Chondrocyte (in vitro differentiated cells): ENCODE measurements around the gene IRX3. TPM values are rescaled to one million over a fixed set of nuclear protein-coding genes. Genes with fewer than 3 reads are reported as not detected.

Experiments used
- DNase-seq: peaks from one replicate; pipeline ENCODE4 v3.0.0; 2021; ENCODE audit warnings: mixed read lengths, low spot score
- H3K27ac Mint-ChIP-seq: one replicate; pipeline ENCODE4 v1.8.0; 2021; ENCODE audit warnings: mild to moderate bottlenecking, moderate library complexity, mixed read lengths; ENCODE audit not compliant: unreplicated experiment
- H3K27me3 Mint-ChIP-seq: 2 replicates; pipeline ENCODE4 v1.8.0; 2021; ENCODE audit warnings: low read depth, mixed read lengths
- H3K36me3 Mint-ChIP-seq: 2 replicates; pipeline ENCODE4 v1.8.0; 2021; ENCODE audit warnings: low read depth, mixed read lengths
- H3K4me1 Mint-ChIP-seq: 2 replicates; pipeline ENCODE4 v1.8.0; 2021; ENCODE audit warnings: low read depth, mild to moderate bottlenecking, mixed read lengths
- H3K4me3 Mint-ChIP-seq: one replicate; pipeline ENCODE4 v1.8.0; 2021; ENCODE audit warnings: mild to moderate bottlenecking, moderate library complexity, mixed read lengths; ENCODE audit not compliant: unreplicated experiment
- H3K9me3 Mint-ChIP-seq: 2 replicates; pipeline ENCODE4 v1.8.0; 2021; ENCODE audit warnings: low read depth, mixed read lengths
- CTCF ChIP-seq: fragments of 200-600 bp; sonication (generic); IDR thresholded peaks from 2 replicates; pipeline ENCODE4 v1.5.0; 2021; ENCODE audit warnings: antibody characterized with exemption, mild to moderate bottlenecking, moderate library complexity
- total RNA-seq: library from RNA; stranded (reverse); gene quantifications from 3 replicates; pipeline ENCODE4 v1.2.1, GENCODE V29; 2021

Gene IRX3
- total RNA-seq, 1 donor from 2014 or later = 0.47 TPM

DNA sequence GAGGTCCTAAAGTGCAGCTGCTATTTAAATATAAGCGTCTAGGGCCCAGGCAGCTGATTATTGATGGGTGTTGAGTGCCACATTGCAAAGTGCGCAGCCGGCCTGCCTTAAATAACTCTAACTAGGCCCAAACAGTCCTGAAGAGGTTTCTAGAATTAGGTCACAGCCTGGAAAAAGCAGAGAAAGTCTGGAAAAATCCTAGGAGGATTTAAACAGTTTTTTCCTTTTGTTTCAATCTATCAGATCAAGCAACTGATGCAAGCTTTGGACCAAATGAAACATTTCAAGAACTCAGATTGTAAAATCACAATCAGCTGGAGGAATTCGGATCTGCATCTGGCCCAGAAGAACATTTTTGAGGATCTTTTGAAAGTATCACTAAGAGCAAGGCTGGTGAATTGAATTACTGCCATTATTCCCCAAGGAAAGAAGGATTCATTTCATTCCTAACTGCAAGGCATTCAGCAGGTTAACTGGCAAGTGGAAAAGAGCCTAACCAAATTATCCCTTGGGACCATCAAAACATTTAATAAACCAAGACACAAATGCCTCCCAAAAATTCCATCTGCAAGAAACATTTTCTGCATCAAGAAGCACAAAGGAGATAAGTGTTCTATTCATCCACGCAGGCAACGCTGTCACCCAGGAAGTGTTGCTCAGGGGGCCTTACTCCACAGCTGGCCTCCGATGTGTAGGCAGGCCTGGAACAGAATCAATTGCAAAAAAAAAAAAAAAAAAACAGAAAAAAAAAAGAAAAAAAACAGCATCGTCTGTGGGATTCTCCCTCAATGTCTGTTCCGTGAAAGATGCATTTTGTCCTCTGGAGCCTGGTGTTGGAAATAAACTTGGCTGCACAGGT, 46.1 kb downstream of the IRX3 start:
- no peak overlapping the region for H3K27ac Mint-ChIP-seq
- peaks cover 2% of the 10 kb centered on the region for H3K36me3 Mint-ChIP-seq
- peaks cover 3% of the 10 kb centered on the region for H3K9me3 Mint-ChIP-seq
- no peak for TF ChIP-seq CTCF
- DNase-seq = no peak
- H3K4me3 Mint-ChIP-seq = no peak overlapping the region
- H3K4me1 Mint-ChIP-seq = no peaks in the 10 kb centered on the region
- peaks cover 23% of the 10 kb centered on the region for H3K27me3 Mint-ChIP-seq

DNA sequence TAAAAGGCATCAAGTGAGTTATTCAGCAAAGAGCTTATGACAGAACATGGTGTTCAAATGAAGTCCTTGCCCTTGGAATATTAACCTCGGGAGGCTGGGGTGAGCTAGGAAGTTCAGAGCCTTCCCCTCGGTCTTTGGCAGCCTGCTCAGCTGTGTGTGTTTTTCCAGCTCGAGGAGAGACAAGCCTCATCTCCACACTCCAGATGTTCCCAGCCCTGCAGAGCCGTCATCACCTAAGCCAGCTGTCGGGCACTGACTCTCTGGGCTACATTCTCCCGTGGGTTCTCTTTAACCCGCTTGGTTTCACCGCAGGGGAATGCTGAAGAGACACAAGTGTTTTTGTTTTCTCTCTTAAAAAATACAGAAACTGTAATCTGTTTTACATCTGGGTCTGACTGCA, 47.1 kb downstream of the IRX3 start:
- DNase-seq = no peak
- H3K9me3 Mint-ChIP-seq = peaks cover 3% of the 10 kb centered on the region
- no peak overlapping the region for H3K27ac Mint-ChIP-seq
- no peaks in the 10 kb centered on the region for H3K4me1 Mint-ChIP-seq
- H3K4me3 Mint-ChIP-seq = no peak overlapping the region
- TF ChIP-seq CTCF = no peak
- peaks cover 2% of the 10 kb centered on the region for H3K36me3 Mint-ChIP-seq
- H3K27me3 Mint-ChIP-seq = peaks cover 22% of the 10 kb centered on the region

- no peak for TF ChIP-seq CTCF
- Mint-ChIP-seq H3K9me3 (peaks cover 3% of the 10 kb centered on the region), H3K4me1 (no peaks in the 10 kb centered on the region), H3K4me3 (no peak overlapping the region), H3K27ac (no peak overlapping the region), H3K36me3 (peaks cover 2% of the 10 kb centered on the region), H3K27me3 (peaks cover 15% of the 10 kb centered on the region)
- no peak for DNase-seq
Observed at GRCh38 chr16:54236773-54237172, 49.8 kb downstream of the IRX3 start.

DNA sequence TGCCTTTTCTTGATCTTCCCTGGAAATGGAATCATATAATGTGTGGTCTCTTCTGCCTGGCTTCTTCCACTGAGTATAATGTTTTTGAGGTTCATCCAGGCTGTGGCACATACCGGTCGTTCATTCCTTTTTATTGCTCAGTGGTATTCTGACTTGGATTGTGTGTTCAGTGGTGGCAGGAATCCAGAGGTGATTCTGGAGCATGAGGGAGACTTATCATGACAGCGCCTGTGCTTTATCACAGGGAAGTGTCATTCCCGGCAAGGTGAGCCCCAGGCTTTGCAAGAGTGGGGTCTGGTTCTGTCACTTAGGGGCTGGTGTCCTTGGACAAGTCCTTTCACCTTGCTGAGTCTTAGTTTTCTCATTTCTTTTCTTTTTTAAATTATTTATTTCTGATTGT, 53.0 kb downstream of the IRX3 start:
- no peaks in the 10 kb centered on the region for H3K4me1 Mint-ChIP-seq
- no peak for DNase-seq
- H3K4me3 Mint-ChIP-seq = no peak overlapping the region
- H3K36me3 Mint-ChIP-seq = peaks cover 2% of the 10 kb centered on the region
- H3K27ac Mint-ChIP-seq = no peak overlapping the region
- peaks cover 18% of the 10 kb centered on the region for H3K27me3 Mint-ChIP-seq
- no peak for TF ChIP-seq CTCF
- H3K9me3 Mint-ChIP-seq = peaks cover 3% of the 10 kb centered on the region
